HG02973 (cell line): ENCODE data around the gene NUP205.
A peak's percentile ranks its signal among the peaks of the same experiment; 100 is the strongest.
"Not testable (repeated sequence)": the region's sequence is repeated elsewhere in the genome, so short reads cannot be mapped to it uniquely, and the experiment has no call there.

ENCODE experiments used
- ATAC-seq: cut with Tn5 transposase; IDR thresholded peaks from one replicate; pipeline ENCODE4 v1.9.1; 2021; ENCODE audit warnings: moderate library complexity; ENCODE audit not compliant: unreplicated experiment

Gene NUP205

GRCh38 chr7:135664046-135664589 is 106.4 kb downstream of the NUP205 start:
- ATAC-seq = no peak

GRCh38 chr7:135665042-135665441 is 107.3 kb downstream of the NUP205 start:
- ATAC-seq = no peak

GRCh38 chr7:135666156-135666555 is 108.4 kb downstream of the NUP205 start:
- ATAC-seq = no peak

GRCh38 chr7:135666846-135667245 is 109.1 kb downstream of the NUP205 start:
- no peak for ATAC-seq

- not testable (repeated sequence) for ATAC-seq
Observed at GRCh38 chr7:135667626-135668025, 109.9 kb downstream of the NUP205 start.

GRCh38 chr7:135668852-135669395 is 111.2 kb downstream of the NUP205 start:
- ATAC-seq = not testable (repeated sequence)

GRCh38 chr7:135669774-135670173 is 112.1 kb downstream of the NUP205 start:
- ATAC-seq = no peak

- ATAC-seq = no peak
Observed at GRCh38 chr7:135670179-135670578, 112.5 kb downstream of the NUP205 start.

GRCh38 chr7:135672560-135673359 is 115.0 kb downstream of the NUP205 start:
- ATAC-seq = peak; percentile 80

GRCh38 chr7:135673360-135673706 is 115.6 kb downstream of the NUP205 start:
- no peak for ATAC-seq

- ATAC-seq = no peak
Observed at GRCh38 chr7:135678612-135679575, 121.2 kb downstream of the NUP205 start.

GRCh38 chr7:135681762-135682161 is 124.0 kb downstream of the NUP205 start:
- no peak for ATAC-seq

GRCh38 chr7:135682191-135682590 is 124.5 kb downstream of the NUP205 start:
- no peak for ATAC-seq

- ATAC-seq = no peak
Observed at GRCh38 chr7:135683609-135684008, 125.9 kb downstream of the NUP205 start.

- ATAC-seq = no peak
Observed at GRCh38 chr7:135684136-135684535, 126.4 kb downstream of the NUP205 start.

- no peak for ATAC-seq
Observed at GRCh38 chr7:135684699-135685098, 127.0 kb downstream of the NUP205 start.

GRCh38 chr7:135685306-135686084 is 127.8 kb downstream of the NUP205 start:
- ATAC-seq = no peak

- ATAC-seq = no peak
Observed at GRCh38 chr7:135687466-135687865, 129.7 kb downstream of the NUP205 start.

GRCh38 chr7:135690566-135690965 is 132.8 kb downstream of the NUP205 start:
- no peak for ATAC-seq

- no peak for ATAC-seq
Observed at GRCh38 chr7:135692055-135692454, 134.3 kb downstream of the NUP205 start.
